ELR (cell line): ENCODE measurements around the gene OS9.

Experiments
- DNase-seq: peaks from one replicate; pipeline ENCODE4 v3.0.0-alpha.2; 2015; ENCODE audit warnings: low read depth

OS9 gene

GRCh38 chr12:57735952-57736740 lies 42.2 kb downstream of the OS9 start:
- peak; percentile 69 for DNase-seq

- DNase-seq: no peak
These were observed 43.0 kb downstream of the OS9 start for GRCh38 chr12:57736741-57737466.

GRCh38 chr12:57737467-57738460 lies 43.8 kb downstream of the OS9 start:
- peak; percentile 51 for DNase-seq

GRCh38 chr12:57738661-57739237 lies 44.8 kb downstream of the OS9 start, which contains the start of gene AGAP2:
Gene AGAP2, minus strand, starts transcription at chr12:57738742. Its CDS starts 496 bp downstream, at chr12:57738246.
- DNase-seq: no peak

- DNase-seq: no peak
These were observed 45.5 kb downstream of the OS9 start for GRCh38 chr12:57739387-57739786.

GRCh38 chr12:57739914-57740538 lies 46.1 kb downstream of the OS9 start:
- DNase-seq: no peak

- no peak for DNase-seq
These were observed 46.9 kb downstream of the OS9 start for GRCh38 chr12:57740656-57741412.

- DNase-seq: no peak
These were observed 47.5 kb downstream of the OS9 start for GRCh38 chr12:57741413-57741789.

GRCh38 chr12:57741844-57742738 lies 48.2 kb downstream of the OS9 start:
- DNase-seq: no peak

GRCh38 chr12:57743769-57744168 lies 49.8 kb downstream of the OS9 start:
- DNase-seq: no peak

GRCh38 chr12:57744194-57744776 lies 50.4 kb downstream of the OS9 start:
- no peak for DNase-seq

- DNase-seq: peak; percentile 98
These were observed 51.0 kb downstream of the OS9 start, which contains the start of gene TSPAN31 for GRCh38 chr12:57744777-57745484. Gene TSPAN31, plus strand, starts transcription at chr12:57745039. Its CDS starts 116 bp downstream, at chr12:57745155.

- DNase-seq: peak; percentile 27
These were observed 51.6 kb downstream of the OS9 start for GRCh38 chr12:57745485-57745881.

GRCh38 chr12:57746025-57746424 lies 52.1 kb downstream of the OS9 start:
- no peak for DNase-seq

- no peak for DNase-seq
These were observed 55.1 kb downstream of the OS9 start for GRCh38 chr12:57749061-57749460.

GRCh38 chr12:57750561-57751431 lies 56.9 kb downstream of the OS9 start:
- DNase-seq: no peak

GRCh38 chr12:57751432-57751787 lies 57.5 kb downstream of the OS9 start:
- no peak for DNase-seq
